DMS153 treated with DMSO at 0.1 percent for 48 hours (cell line): ENCODE data around the gene CBX4.

Experiments used
- DNase-seq: peaks from one replicate; lab custom pipeline; 2025; ENCODE audit not compliant: unreplicated experiment; lab: John Stamatoyannopoulos, UW

Gene CBX4

GRCh38 chr17:79839356-79840268, at the start of gene CBX4:
Gene CBX4 (minus strand): TSS chr17:79839440. CDS start chr17:79839251, 189 bp downstream.
- peak; percentile 68 for DNase-seq

- DNase-seq, result no peak
Observed at GRCh38 chr17:79888009-79888540, 48.8 kb upstream of the CBX4 start.

- DNase-seq, result no peak
Observed at GRCh38 chr17:79887451-79887991, 48.3 kb upstream of the CBX4 start.

GRCh38 chr17:79883202-79883601, 44.0 kb upstream of the CBX4 start:
- no peak for DNase-seq

GRCh38 chr17:79878329-79878947, 39.2 kb upstream of the CBX4 start:
- DNase-seq, result no peak

- DNase-seq, result no peak
Observed at GRCh38 chr17:79877041-79877440, 37.8 kb upstream of the CBX4 start.

- no peak for DNase-seq
Observed at GRCh38 chr17:79875511-79875910, 36.3 kb upstream of the CBX4 start.

- peak; percentile 24 for DNase-seq
Observed at GRCh38 chr17:79874329-79874981, 35.2 kb upstream of the CBX4 start.

- DNase-seq, result no peak
Observed at GRCh38 chr17:79873583-79873982, 34.3 kb upstream of the CBX4 start.

- DNase-seq, result no peak
Observed at GRCh38 chr17:79872762-79873161, 33.5 kb upstream of the CBX4 start.

GRCh38 chr17:79871131-79871530, 31.9 kb upstream of the CBX4 start:
- no peak for DNase-seq

- no peak for DNase-seq
Observed at GRCh38 chr17:79870540-79870939, 31.3 kb upstream of the CBX4 start.

- DNase-seq, result no peak
Observed at GRCh38 chr17:79866791-79867518, 27.7 kb upstream of the CBX4 start.

GRCh38 chr17:79865351-79866210, 26.3 kb upstream of the CBX4 start:
- DNase-seq, result no peak

GRCh38 chr17:79864617-79865250, 25.5 kb upstream of the CBX4 start:
- no peak for DNase-seq

- DNase-seq, result no peak
Observed at GRCh38 chr17:79864147-79864546, 24.9 kb upstream of the CBX4 start.

GRCh38 chr17:79862771-79863440, 23.7 kb upstream of the CBX4 start:
- no peak for DNase-seq

GRCh38 chr17:79862238-79862637, 23.0 kb upstream of the CBX4 start:
- no peak for DNase-seq
